Measurements from ENCODE around the gene RAB4A.

- TF ChIP-seq CTCF (IDR thresholded peaks at IDR 0.05) (no peak), POLR2A (IDR thresholded peaks at IDR 0.05) (no peak)
Observed at GRCh38 chr1:229264487-229264886, 6.4 kb upstream of the RAB4A start.

Measured in esophagus squamous epithelium (tissue), 4 donors.